Nasal cavity respiratory epithelium epithelial cell of viscerocranial mucosa (primary cell): Measurements from ENCODE around the gene IQSEC1. TPM values are rescaled to one million over a fixed set of nuclear protein-coding genes. Genes with fewer than 3 reads are reported as not detected.

Experiments
- total RNA-seq: library from RNA; depleted of rRNA; stranded (reverse); fragments of >200 nt; gene quantifications from 2 replicates; pipeline ENCODE4 v1.2.3, GENCODE V29; 2014

Gene IQSEC1
- 7.5 and 22.6 TPM in 2 replicates for total RNA-seq

DNA sequence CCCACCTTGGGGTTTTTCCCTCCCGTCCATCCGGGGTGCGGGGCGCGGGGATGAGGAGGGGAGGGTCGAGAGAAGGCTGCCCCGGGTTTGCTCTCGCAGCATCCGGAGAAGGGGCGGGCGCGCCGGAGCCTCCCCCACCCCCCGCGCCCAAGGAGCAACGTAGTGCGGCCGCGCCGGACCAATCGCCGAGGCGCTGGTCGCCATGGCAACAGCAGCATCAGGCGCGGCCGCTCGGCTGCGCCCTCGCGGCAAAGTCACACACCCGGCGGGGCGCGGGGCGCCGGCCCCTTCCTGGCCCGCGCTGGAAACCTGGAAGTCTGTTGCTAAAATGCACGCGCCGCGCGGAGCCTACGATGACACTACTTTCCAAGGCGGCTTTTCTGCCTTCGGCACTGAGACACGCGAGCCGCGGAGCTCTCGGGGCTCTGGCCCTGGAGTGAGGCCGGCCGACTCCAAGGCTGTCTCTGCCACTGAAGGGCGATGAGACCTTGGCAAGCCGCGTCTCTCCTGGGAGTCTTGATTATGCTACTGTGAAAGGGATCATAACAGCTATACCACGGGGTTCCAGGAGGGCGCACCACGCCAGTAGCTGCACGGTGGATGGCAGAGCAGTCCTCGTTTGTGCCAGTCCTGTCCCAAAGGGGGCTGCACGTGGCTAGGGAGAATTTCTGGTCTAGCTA is at the start of gene IQSEC1:
Gene IQSEC1, minus strand, starts transcription at position 104 of the 680 bp plus-strand sequence. CDS start 415 bp downstream, outside the sequence.

Other genes starting within 250 kb of the IQSEC1 start
- 1,107 and 1,987 TPM in 2 replicates for gene RPL32, start 231.9 kb downstream of the IQSEC1 start, total RNA-seq